ENCODE data around the gene GALE. TPM values are rescaled to one million over a fixed set of nuclear protein-coding genes. Genes with fewer than 3 reads are reported as not detected.
"Not testable (repeated sequence)": the region's sequence is repeated elsewhere in the genome, so short reads cannot be mapped to it uniquely, and the experiment has no call there.

Gene GALE
- polyA plus RNA-seq, 1 experiment, result 19.2 TPM

- Histone ChIP-seq H3K27me3 (ENCODE audit: control insufficient read depth, insufficient read depth, low read length) (no peaks in the 10 kb centered on the region), H3K9me3 (ENCODE audit: control insufficient read depth, insufficient read depth, low read length) (no peaks in the 10 kb centered on the region; the same call in 1 of the 2 replicates), H3K27ac (ENCODE audit: low read depth, low read length) (no peak overlapping the region), H3K4me3 (ENCODE audit: low read depth, low read length) (no peak overlapping the region)
- TF ChIP-seq, protein P1, sequence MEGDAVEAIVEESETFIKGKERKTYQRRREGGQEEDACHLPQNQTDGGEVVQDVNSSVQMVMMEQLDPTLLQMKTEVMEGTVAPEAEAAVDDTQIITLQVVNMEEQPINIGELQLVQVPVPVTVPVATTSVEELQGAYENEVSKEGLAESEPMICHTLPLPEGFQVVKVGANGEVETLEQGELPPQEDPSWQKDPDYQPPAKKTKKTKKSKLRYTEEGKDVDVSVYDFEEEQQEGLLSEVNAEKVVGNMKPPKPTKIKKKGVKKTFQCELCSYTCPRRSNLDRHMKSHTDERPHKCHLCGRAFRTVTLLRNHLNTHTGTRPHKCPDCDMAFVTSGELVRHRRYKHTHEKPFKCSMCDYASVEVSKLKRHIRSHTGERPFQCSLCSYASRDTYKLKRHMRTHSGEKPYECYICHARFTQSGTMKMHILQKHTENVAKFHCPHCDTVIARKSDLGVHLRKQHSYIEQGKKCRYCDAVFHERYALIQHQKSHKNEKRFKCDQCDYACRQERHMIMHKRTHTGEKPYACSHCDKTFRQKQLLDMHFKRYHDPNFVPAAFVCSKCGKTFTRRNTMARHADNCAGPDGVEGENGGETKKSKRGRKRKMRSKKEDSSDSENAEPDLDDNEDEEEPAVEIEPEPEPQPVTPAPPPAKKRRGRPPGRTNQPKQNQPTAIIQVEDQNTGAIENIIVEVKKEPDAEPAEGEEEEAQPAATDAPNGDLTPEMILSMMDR (IDR thresholded peaks at IDR 0.05; ENCODE audit: low read depth, low read length), result no peak
- ChIA-PET CTCF (interaction anchor here (0.6 to 2.0 kb wide), 3 partner anchors 13 to 21 kb away, joined by 3 to 8 read pairs (median 3); no protein-coding TSS in a partner anchor), POLR2A (interaction anchor here (0.6 to 1.5 kb wide), 2 partner anchors 9 to 46 kb away, joined by 3 read pairs; partner anchors contain the start of gene ELOA)
- DNase-seq (ENCODE audit: low read depth, low spot score), result no peak
These were observed 11.9 kb downstream of the GALE start for GRCh38 chr1:23788695-23789094.

DNA sequence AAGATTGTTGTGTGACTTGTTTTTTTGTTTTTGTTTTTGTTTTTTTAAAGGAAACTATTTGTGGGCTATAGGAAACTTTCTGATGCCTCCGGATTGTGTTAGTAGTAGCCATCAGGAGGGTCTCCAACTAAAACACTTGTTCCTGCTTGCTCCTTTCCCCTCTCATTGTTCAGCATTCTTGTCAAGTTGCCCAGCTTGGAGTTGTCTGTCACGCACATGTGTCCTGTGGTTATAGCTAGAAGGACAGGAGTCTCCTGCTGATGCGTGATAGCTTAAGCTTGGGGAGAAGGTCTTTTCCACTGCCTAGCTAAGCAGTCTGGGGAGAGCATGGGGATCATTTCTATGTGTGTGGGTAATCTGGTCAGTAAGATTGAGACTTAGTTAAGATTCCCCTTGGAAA, 12.9 kb downstream of the GALE start:
- Histone ChIP-seq H3K27ac (ENCODE audit: low read depth, low read length) (no peak overlapping the region), H3K9me3 (ENCODE audit: control insufficient read depth, insufficient read depth, low read length) (no peaks in the 10 kb centered on the region; the same call in 1 of the 2 replicates), H3K27me3 (ENCODE audit: control insufficient read depth, insufficient read depth, low read length) (no peaks in the 10 kb centered on the region), H3K4me3 (ENCODE audit: low read depth, low read length) (no peak overlapping the region)
- ChIA-PET CTCF (interaction anchor here (0.6 to 2.0 kb wide), 3 partner anchors 16 to 38 kb away, joined by 3 to 8 read pairs (median 5); partner anchors contain the start of gene HMGCL), POLR2A (interaction anchor here (0.6 kb wide), 1 partner anchor 45 kb away, joined by 3 read pairs; the partner anchor contains the start of gene ELOA)
- TF ChIP-seq, protein P1 (IDR thresholded peaks at IDR 0.05; ENCODE audit: low read depth, low read length), result no peak
- DNase-seq (ENCODE audit: low read depth, low spot score), result no peak

GRCh38 chr1:23784846-23785245, 15.7 kb downstream of the GALE start:
- Histone ChIP-seq H3K4me3 (ENCODE audit: low read depth, low read length) (no peak overlapping the region), H3K27me3 (ENCODE audit: control insufficient read depth, insufficient read depth, low read length) (no peaks in the 10 kb centered on the region), H3K9me3 (ENCODE audit: control insufficient read depth, insufficient read depth, low read length) (no peaks in the 10 kb centered on the region), H3K27ac (ENCODE audit: low read depth, low read length) (no peak overlapping the region)
- ChIA-PET POLR2A (no interaction called here), CTCF (no interaction called here)
- no peak for DNase-seq (ENCODE audit: low read depth, low spot score)
- TF ChIP-seq, protein P1 (IDR thresholded peaks at IDR 0.05; ENCODE audit: low read depth, low read length), result no peak

- POLR2A ChIA-PET, result not testable (repeated sequence)
These were observed 17.4 kb downstream of the GALE start for GRCh38 chr1:23783141-23783540.

GRCh38 chr1:23779826-23780371, 20.7 kb downstream of the GALE start:
- DNase-seq (ENCODE audit: low read depth, low spot score), result no peak
- Histone ChIP-seq H3K9me3 (ENCODE audit: control insufficient read depth, insufficient read depth, low read length) (no peaks in the 10 kb centered on the region), H3K4me3 (ENCODE audit: low read depth, low read length) (peak overlapping the region; percentile 85), H3K27ac (ENCODE audit: low read depth, low read length) (peak overlapping the region; percentile 12), H3K27me3 (ENCODE audit: control insufficient read depth, insufficient read depth, low read length) (no peaks in the 10 kb centered on the region)
- ChIA-PET CTCF (interaction anchor here (0.8 to 1.8 kb wide), 4 partner anchors 9 to 136 kb away, joined by 3 to 11 read pairs (median 3); partner anchors contain the start of gene RPL11), POLR2A (interaction anchor here (0.7 to 1.3 kb wide), 6 partner anchors 10 to 89 kb away, joined by 3 to 11 read pairs (median 3); partner anchors contain the start of genes HMGCL, LYPLA2 and RPL11)
- TF ChIP-seq, protein P1 (IDR thresholded peaks at IDR 0.05; ENCODE audit: low read depth, low read length), result no peak

More at GRCh38 chr1:23783141-23783540, 17.4 kb downstream of the GALE start:
- H3K9me3 ChIP-seq (ENCODE audit: control insufficient read depth, insufficient read depth, low read length); H3K27me3 ChIP-seq (ENCODE audit: control insufficient read depth, insufficient read depth, low read length); H3K27ac ChIP-seq (ENCODE audit: low read depth, low read length); H3K4me3 ChIP-seq (ENCODE audit: low read depth, low read length); DNase-seq (ENCODE audit: low read depth, low spot score): not testable (repeated sequence)
- CTCF ChIA-PET, result interaction anchor here (2.0 kb wide), 1 partner anchor 11 kb away, joined by 7 read pairs; no protein-coding TSS in a partner anchor

All from AG04450 (cell line).